ENCODE results near the gene CDH3. TPM values are rescaled to one million over a fixed set of nuclear protein-coding genes. Genes with fewer than 3 reads are reported as not detected.

CDH3 gene
- 0.23 to 0.37 TPM (median 0.30 TPM) in 5 replicates for total RNA-seq (2022; extraction: Qiagen RNA extraction)

GRCh38 chr16:68644715-68645493 is at the start of gene CDH3:
CDH3 (plus strand) TSS chr16:68645310; CDS start chr16:68645380, 70 bp downstream.

GRCh38 chr16:68737046-68737729 is 92.1 kb downstream of the CDH3 start, which contains the start of gene CDH1:
CDH1 (plus strand) TSS chr16:68737292; CDS start chr16:68737416, 124 bp downstream.

Other genes starting within 250 kb of the CDH3 start
- gene SMPD3, start 196.8 kb upstream of the CDH3 start, total RNA-seq (2022; extraction: Qiagen RNA extraction) = 0.08 to 0.20 TPM (median 0.13 TPM) in 5 replicates
- 6.4 to 10.4 TPM (median 8.9 TPM) in 5 replicates for gene ZFP90, start 106.0 kb upstream of the CDH3 start, total RNA-seq (2022; extraction: Qiagen RNA extraction)
- 3.8 to 4.6 TPM (median 4.2 TPM) in 5 replicates for gene CDH1, start 92.0 kb downstream of the CDH3 start, total RNA-seq (2022; extraction: Qiagen RNA extraction)
- 5.5 to 6.6 TPM (median 6.1 TPM) in 5 replicates for gene TANGO6, start 198.2 kb downstream of the CDH3 start, total RNA-seq (2022; extraction: Qiagen RNA extraction)

Data from A549 treated with AZD2906 at 1 μM for 4 hours (cell line).